Mucosa of rectum (tissue), 2 donors: ENCODE data around the gene FAAP100.

ENCODE experiments used
- H3K27ac ChIP-seq, 2 donors: one replicate each; pipeline ENCODE4 v1.7.0; 2013; ENCODE audit warnings: inconsistent platforms in 2 of 2, low read depth in 2 of 2, low read length in 2 of 2
- H3K27me3 ChIP-seq, 2 donors: one replicate each; pipeline ENCODE4 v1.7.0; 2013; ENCODE audit warnings: low read length in 2 of 2; ENCODE audit not compliant: control insufficient read depth in 2 of 2, insufficient read depth in 2 of 2
- H3K36me3 ChIP-seq, 2 donors: one replicate each; pipeline ENCODE4 v1.7.0; 2013; ENCODE audit warnings: low read length in 2 of 2; ENCODE audit not compliant: control insufficient read depth in 2 of 2, insufficient read depth in 2 of 2
- H3K4me1 ChIP-seq, 2 donors: one replicate each; pipeline ENCODE4 v1.7.0; 2013; ENCODE audit warnings: low read length in 2 of 2, mild to moderate bottlenecking in 1 of 2; ENCODE audit not compliant: control insufficient read depth in 2 of 2, insufficient read depth in 2 of 2
- H3K4me3 ChIP-seq, 2 donors: one replicate each; pipeline ENCODE4 v1.7.0; 2013; ENCODE audit warnings: low read length in 2 of 2
- H3K9ac ChIP-seq, 2 donors: one replicate each; pipeline ENCODE4 v1.7.0; 2013; ENCODE audit warnings: low read length in 2 of 2, low read depth in 1 of 2, mild to moderate bottlenecking in 1 of 2
- H3K9me3 ChIP-seq, 2 donors: one replicate each; pipeline ENCODE4 v1.7.0; 2013; ENCODE audit warnings: low read length in 2 of 2; ENCODE audit not compliant: control insufficient read depth in 2 of 2
- donor health status: healthy.
- donor health status: Normal muscosa, but diverticular disease.

Gene FAAP100

GRCh38 chr17:81556175-81556691, 4.1 kb upstream of the FAAP100 start:
- Histone ChIP-seq H3K27me3 (no peaks in the 10 kb centered on the region), H3K36me3 (peaks cover 27 to 39% of the 10 kb centered on the region in 2 donors), H3K9ac (peak overlapping the region in 1 of 2 donors; percentile 6), H3K9me3 (no peaks in the 10 kb centered on the region), H3K4me3 (no peak overlapping the region), H3K4me1 (peaks cover 23 to 38% of the 10 kb centered on the region in 2 donors), H3K27ac (peak overlapping the region in 1 of 2 donors; percentile 45)

GRCh38 chr17:81553616-81554181, 1.5 kb upstream of the FAAP100 start:
- H3K4me1 ChIP-seq: peaks cover 28 to 40% of the 10 kb centered on the region in 2 donors
- H3K27me3 ChIP-seq: no peaks in the 10 kb centered on the region
- H3K27ac ChIP-seq: peak overlapping the region; percentile 5 to 91
- peak overlapping the region; percentile 47 to 72 for H3K9ac ChIP-seq
- H3K4me3 ChIP-seq: peak overlapping the region; percentile 90 to 91
- peaks cover 12 to 31% of the 10 kb centered on the region in 2 donors for H3K36me3 ChIP-seq
- no peaks in the 10 kb centered on the region for H3K9me3 ChIP-seq

GRCh38 chr17:81553018-81553615, 964 bp upstream of the FAAP100 start:
- Histone ChIP-seq H3K36me3 (peaks cover 8 to 28% of the 10 kb centered on the region in 2 donors), H3K9me3 (no peaks in the 10 kb centered on the region), H3K4me1 (peaks cover 28 to 40% of the 10 kb centered on the region in 2 donors), H3K27ac (peak overlapping the region; percentile 83 to 91), H3K9ac (peak overlapping the region; percentile 72 to 75), H3K27me3 (no peaks in the 10 kb centered on the region), H3K4me3 (peak overlapping the region; percentile 90 to 91)

GRCh38 chr17:81551458-81552243, 502 bp downstream of the FAAP100 start:
- Histone ChIP-seq H3K27ac (peak overlapping the region; percentile 38 to 91), H3K4me3 (peak overlapping the region; percentile 90 to 91), H3K36me3 (peaks cover 10 to 24% of the 10 kb centered on the region in 2 donors), H3K27me3 (no peaks in the 10 kb centered on the region), H3K9ac (peak overlapping the region; percentile 72 to 74), H3K4me1 (peaks cover 24 to 27% of the 10 kb centered on the region in 2 donors), H3K9me3 (no peaks in the 10 kb centered on the region)

GRCh38 chr17:81550830-81551457, 1.2 kb downstream of the FAAP100 start:
- Histone ChIP-seq H3K9ac (peak overlapping the region; percentile 38 to 72), H3K9me3 (no peaks in the 10 kb centered on the region), H3K27ac (no peak overlapping the region), H3K4me1 (peaks cover 20 to 21% of the 10 kb centered on the region in 2 donors), H3K36me3 (peaks cover 16 to 24% of the 10 kb centered on the region in 2 donors), H3K4me3 (peak overlapping the region; percentile 90 to 91), H3K27me3 (no peaks in the 10 kb centered on the region)

- H3K36me3 ChIP-seq: peaks cover 22 to 29% of the 10 kb centered on the region in 2 donors
- no peak overlapping the region for H3K4me3 ChIP-seq
- H3K9ac ChIP-seq: no peak overlapping the region
- H3K27ac ChIP-seq: no peak overlapping the region
- peaks cover 18 to 20% of the 10 kb centered on the region in 2 donors for H3K4me1 ChIP-seq
- H3K9me3 ChIP-seq: no peaks in the 10 kb centered on the region
- H3K27me3 ChIP-seq: no peaks in the 10 kb centered on the region
These were observed 1.9 kb downstream of the FAAP100 start for GRCh38 chr17:81550285-81550684.

- Histone ChIP-seq H3K4me1 (peaks cover 18 to 20% of the 10 kb centered on the region in 2 donors), H3K27me3 (no peaks in the 10 kb centered on the region), H3K4me3 (no peak overlapping the region), H3K36me3 (peaks cover 27 to 32% of the 10 kb centered on the region in 2 donors), H3K27ac (no peak overlapping the region), H3K9ac (no peak overlapping the region), H3K9me3 (no peaks in the 10 kb centered on the region)
These were observed 2.3 kb downstream of the FAAP100 start for GRCh38 chr17:81549826-81550225.

- no peaks in the 10 kb centered on the region for H3K9me3 ChIP-seq
- peaks cover 27 to 32% of the 10 kb centered on the region in 2 donors for H3K36me3 ChIP-seq
- no peak overlapping the region for H3K27ac ChIP-seq
- H3K27me3 ChIP-seq: no peaks in the 10 kb centered on the region
- H3K4me3 ChIP-seq: no peak overlapping the region
- H3K9ac ChIP-seq: no peak overlapping the region
- H3K4me1 ChIP-seq: peaks cover 16 to 19% of the 10 kb centered on the region in 2 donors
These were observed 3.1 kb downstream of the FAAP100 start for GRCh38 chr17:81549031-81549557.

GRCh38 chr17:81547614-81547982, 4.6 kb downstream of the FAAP100 start:
- Histone ChIP-seq H3K27me3 (no peaks in the 10 kb centered on the region), H3K4me3 (no peak overlapping the region), H3K36me3 (peaks cover 30 to 37% of the 10 kb centered on the region in 2 donors), H3K9me3 (no peaks in the 10 kb centered on the region), H3K27ac (no peak overlapping the region), H3K4me1 (peaks cover 5 to 8% of the 10 kb centered on the region in 2 donors), H3K9ac (no peak overlapping the region)
